MM.1S (cell line): Measurements from ENCODE around the gene RNASE8.

Experiments used
- EZH2phosphoT487 ChIP-seq: fragments of 300-600 bp; sonication (generic); IDR thresholded peaks from 2 replicates; pipeline ENCODE4 v1.6.1; 2018; ENCODE audit warnings: antibody characterized with exemption, low read length
- TF ChIP-seq, protein P1 (sequence below): fragments of 300-600 bp; sonication (generic); IDR thresholded peaks from 2 replicates; pipeline ENCODE4 v1.5.1; 2016; ENCODE audit warnings: antibody characterized with exemption, low read length, mixed read lengths

DNA sequence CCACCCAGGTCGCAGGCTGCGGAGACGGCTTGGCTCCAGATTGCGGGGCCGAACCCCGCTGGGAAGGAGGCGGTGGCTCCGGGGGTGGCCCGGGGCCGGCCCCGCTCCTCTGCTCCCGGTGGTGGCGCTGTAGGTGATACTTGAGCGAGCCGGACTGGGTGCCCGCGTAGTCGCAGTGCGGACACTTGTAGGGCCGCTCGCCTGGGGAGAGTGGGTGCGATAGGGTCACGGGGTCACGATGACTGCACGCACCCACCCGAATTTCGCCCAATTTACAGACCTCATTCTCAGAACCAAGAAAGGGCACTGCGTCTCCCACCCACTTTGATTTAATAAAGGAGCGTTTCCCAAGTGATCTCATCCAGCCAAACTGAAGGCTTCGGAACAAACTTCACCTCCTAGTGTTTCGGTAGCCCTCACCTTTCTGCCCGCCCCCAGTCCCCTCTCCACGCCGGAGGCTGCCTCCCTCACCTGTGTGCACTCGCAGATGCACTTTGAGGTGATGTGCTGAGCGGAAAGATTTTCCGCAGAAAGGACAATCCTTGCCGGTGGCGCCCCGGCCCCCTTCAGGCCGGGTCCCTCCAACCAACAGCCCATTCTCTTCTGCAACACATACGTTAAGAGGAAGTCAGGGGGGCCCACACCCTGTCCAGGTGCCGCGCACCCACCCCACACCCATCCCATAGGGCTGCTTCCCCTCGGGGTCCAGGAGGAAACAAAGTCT is 33.5 kb downstream of the RNASE8 start:
- TF ChIP-seq, protein P1, sequence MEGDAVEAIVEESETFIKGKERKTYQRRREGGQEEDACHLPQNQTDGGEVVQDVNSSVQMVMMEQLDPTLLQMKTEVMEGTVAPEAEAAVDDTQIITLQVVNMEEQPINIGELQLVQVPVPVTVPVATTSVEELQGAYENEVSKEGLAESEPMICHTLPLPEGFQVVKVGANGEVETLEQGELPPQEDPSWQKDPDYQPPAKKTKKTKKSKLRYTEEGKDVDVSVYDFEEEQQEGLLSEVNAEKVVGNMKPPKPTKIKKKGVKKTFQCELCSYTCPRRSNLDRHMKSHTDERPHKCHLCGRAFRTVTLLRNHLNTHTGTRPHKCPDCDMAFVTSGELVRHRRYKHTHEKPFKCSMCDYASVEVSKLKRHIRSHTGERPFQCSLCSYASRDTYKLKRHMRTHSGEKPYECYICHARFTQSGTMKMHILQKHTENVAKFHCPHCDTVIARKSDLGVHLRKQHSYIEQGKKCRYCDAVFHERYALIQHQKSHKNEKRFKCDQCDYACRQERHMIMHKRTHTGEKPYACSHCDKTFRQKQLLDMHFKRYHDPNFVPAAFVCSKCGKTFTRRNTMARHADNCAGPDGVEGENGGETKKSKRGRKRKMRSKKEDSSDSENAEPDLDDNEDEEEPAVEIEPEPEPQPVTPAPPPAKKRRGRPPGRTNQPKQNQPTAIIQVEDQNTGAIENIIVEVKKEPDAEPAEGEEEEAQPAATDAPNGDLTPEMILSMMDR = no peak
- TF ChIP-seq EZH2phosphoT487 = no peak
